Measurements from ENCODE around the gene TP53BP2.
"Not testable (repeated sequence)": the region's sequence is repeated elsewhere in the genome, so short reads cannot be mapped to it uniquely, and the experiment has no call there.

Gene TP53BP2

DNA sequence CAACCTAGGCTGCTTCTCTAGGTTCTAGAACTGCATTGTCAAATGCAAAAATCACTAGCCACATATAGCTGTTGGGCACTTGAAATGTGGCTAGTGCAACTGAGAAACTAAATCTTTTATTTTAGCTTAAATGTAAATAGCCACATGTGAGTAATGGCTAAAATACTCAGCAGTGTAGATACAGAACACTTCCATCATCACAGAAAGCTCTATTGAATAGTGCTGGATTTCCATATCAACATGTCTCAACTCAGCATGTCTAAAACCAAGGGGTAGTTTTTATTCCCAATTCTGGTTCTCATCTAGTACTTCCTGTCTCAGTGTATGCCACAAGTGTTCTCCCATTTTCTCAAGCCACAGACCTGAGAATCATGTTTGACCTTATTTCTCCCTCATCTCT is 7.5 kb upstream of the TP53BP2 start:
- DNase-seq (ENCODE audit: low read depth in 4 of 4, low spot score in 1 of 4): no peak

DNA sequence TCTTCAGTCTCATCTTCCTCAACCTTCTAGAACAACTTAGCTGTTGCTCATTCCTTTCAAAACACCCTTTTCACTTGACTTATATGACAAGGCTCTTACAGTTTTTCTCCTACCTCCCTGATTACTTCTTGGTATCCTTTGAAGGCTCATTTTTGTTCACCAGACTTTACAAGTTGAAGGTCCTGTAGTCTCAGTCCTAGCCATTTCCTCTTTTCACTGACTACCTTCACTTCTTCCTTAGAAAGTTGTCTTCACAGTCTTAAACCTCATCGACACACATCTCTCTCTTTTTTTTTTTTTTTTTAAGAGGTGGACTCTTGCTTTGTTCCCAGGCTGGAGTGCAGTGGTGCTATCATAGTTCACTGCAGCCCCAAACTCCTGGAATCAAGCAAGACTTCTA is 6.6 kb upstream of the TP53BP2 start:
- DNase-seq (ENCODE audit: low read depth in 4 of 4, low spot score in 1 of 4): no peak

DNA sequence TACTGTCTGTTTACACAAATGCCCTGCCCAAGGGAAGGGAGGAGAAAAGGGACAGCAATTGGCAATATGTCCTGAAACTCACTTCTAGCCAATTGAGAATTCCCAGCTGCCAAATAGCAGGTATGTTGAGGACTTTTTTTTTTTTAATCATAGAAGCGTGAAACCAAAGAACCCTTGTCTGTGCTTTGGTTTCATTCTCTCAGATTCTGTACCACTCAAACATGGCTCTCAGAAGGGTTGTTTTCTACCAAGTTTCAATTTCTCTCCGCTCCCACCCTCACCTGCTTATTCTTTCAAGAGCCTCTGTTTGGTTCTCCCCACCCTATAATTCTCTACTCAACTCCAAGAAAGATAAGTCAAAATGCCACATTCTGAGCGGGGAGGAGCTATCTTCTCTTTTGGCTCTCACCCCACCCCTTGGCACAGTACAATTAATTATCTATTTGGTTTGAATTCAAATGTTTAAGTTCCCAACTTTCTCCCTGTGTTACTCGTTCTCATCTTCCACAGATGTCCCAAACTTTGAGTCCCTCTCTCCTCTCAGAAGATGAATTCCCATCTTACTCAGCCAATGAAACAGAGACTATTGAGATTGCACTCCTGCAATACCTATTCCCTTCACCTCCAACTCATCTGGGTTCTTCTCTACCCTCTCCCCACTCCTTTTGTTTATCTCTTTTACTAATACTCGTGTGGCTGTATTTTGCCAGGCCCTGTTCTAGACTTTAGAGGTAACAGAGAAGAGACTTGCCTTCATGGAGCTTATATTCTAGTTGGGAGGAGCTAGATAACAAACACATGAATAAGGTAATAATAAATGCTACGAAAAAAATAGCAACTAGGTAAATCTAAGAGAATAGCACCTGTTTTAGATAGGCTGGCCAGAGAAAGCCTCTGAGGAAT is 3.9 kb upstream of the TP53BP2 start:
- DNase-seq (ENCODE audit: low read depth in 4 of 4, low spot score in 1 of 4): no peak

DNA sequence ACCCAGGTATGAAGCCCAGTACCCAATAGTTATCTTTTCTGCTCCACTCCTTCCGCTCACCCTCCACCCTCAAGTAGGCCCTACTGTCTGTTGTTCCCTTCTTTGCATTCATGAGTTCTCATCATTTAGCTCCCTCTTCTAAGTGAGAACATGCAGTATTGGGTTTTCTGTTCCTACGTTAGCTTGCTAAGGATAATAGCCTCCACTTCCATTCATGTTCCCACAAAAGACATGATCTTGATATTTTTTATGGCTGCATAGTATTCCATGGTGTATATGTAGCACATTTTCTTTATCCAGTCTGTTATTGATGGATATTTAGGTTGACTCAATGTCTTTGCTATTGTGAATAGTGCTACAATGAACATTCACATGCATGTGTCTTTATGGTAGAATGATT is 2.8 kb upstream of the TP53BP2 start:
- DNase-seq (ENCODE audit: low read depth in 4 of 4, low spot score in 1 of 4): no peak

DNA sequence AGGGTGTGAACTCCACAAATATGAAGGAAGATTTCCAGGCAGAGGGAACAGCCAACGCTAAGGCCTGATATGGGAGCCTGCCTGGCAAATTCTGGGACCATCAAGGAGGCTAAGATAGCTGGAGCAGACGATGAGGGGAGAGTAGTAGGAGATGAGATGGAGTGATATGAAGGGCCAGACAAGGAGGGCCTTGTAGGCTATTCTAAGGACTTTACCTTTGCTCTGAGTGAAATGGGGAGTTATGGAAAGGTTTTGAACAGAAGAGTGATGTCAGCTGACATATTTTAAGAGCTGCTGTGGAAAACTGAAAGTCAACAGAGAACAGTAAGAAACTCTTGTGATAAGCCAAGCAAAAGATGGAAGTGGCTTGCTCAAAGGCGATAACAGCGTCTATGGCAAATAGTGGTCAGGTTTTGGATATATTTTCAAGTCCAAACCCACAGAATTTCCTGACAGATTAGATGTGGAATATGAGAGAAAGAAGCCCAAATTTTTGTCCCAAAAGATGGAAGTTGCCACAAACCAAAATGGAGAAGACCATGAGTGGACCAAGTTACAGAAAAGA is 2.1 kb upstream of the TP53BP2 start:
- DNase-seq (ENCODE audit: low read depth in 4 of 4, low spot score in 1 of 4): no peak

DNA sequence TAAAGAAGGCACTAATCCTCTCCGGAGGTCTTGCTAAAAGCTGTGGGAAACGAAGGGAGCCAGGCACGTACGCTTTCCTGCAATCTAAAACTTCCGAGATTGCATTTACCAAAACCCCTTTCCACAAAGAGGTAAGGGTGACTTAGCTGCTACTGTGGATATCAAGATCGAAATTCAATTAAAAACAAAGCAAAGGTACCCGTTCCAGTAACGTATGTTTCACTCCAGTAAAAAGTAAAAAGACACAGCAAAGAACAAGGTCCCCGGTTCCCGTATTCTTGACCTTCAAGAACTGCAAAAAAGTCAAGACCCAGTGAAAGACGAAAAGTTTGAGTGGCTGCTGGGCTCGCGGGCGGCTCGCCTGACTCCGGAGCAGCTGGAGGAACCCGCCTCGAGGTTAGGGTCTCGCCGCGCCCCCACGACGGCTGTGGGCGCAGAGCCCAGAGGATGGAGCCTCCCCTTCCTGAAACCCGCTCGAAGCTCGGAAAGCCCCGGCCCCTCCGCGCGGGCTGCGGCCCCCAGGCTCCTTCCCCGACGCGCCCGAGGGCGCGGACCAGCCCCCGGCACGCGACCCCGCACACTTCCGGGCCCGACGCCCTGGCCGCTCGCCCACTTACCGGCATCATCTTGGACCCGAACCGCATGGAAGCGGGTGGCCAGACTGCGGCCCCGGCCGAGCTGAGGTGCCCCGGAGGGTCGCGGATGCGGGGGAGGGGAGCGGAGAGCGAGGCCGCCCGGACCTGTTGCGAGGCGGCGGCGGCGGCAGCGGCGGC is 524 bp downstream of the TP53BP2 start:
- DNase-seq (ENCODE audit: low read depth in 4 of 4, low spot score in 1 of 4): peak in 2 of 4 experiments; percentile 26 to 37

DNA sequence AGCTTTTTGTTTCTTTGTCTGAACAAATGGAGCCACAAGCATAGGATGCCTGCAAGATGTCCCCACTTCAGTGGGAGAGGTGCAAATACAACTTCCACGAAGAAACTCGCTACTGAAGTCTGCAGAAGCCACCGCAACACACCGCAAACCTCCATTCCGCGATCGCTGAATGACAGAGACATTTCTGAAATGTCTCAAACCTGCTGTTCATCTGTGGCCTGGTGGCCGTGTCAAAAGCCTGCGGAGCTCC is 1.0 kb downstream of the TP53BP2 start:
- DNase-seq (ENCODE audit: low read depth in 4 of 4, low spot score in 1 of 4): peak in 1 of 4 experiments; percentile 48

DNA sequence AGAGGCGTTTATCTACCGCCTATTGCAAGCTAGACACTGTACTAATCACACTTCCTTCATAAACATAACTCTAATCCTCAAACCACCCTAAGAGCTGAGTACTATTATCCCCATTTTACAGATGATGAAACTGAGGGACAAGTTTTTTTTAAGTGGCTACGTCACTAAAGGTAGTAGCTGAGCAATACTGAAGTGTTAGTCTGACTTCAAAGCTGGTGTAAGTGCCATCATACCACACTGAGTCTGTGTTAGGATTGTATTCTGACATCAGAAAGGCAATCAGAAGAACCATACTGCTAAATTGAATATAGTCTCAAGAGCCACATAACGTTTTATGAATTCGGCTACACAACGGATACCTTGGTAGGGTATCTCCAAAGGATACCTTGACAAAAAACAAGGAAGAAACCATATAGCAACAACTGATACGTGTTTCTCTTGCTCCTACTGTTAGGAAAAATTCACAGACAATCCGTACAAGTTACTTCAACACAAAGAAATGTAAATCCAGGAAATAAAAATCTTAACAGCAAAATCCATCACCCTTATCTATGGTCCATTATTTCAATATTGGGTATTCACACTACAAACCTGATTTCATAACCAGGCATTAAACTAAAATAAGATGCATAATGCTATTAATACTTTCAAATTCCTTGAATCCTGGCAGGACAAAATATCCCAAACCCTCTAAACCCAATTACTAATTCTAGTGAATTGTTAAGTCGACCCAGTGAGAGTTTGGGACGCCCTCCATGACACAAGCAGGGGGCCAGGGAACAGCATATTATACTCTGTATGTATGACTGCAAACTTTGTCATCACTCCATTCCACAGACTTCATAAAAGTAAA is 1.6 kb downstream of the TP53BP2 start:
- DNase-seq (ENCODE audit: low read depth in 4 of 4, low spot score in 1 of 4): no peak

DNA sequence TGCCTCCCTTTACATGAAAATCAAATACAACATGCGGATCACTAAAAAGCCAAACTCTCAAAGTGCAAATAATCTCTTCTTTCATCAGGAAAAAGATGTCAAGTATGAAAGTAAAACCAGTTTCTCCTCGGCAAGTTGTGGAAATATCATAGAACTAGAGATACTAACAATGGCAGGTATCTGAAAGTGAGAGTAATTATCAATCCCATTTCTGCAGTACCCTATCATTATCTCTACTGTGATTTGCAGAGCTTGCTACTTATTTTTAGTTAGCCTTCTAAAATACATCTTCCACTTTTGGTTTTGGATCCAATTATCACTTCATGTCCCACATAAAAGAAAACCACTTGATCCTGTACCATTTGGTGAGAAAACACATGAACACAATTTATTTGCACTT is 3.0 kb downstream of the TP53BP2 start:
- DNase-seq (ENCODE audit: low read depth in 4 of 4, low spot score in 1 of 4): no peak

DNA sequence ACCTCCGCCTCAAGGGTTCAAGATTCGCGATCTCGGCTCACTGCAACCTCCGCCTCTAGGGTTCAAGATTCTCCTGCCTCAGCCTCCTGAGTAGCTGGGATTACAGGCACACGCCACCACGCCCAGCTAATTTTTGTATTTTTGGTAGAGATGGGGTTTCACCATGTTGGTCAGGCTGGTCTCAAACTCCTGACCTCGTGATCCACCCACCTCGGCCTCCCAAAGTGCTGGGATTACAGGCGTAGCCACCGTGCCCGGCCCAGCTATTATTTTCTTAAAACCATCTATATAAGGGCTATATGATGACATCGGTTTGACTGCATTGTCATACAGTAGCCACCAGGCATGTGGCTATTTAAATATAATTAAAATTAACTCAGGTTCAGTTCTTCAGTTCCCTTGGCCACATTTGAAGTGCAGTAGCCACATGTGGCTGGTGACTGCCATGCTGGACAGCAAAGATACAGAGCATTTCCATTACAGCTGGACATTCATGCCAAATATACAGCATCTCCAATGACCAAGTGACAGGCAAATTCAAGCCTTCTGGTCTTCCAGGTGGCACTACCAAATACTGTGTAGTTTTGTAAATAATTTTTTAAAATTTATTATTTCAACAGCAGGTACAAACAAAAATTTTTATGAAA is 3.6 kb downstream of the TP53BP2 start:
- not testable (repeated sequence) for DNase-seq (ENCODE audit: low read depth in 4 of 4, low spot score in 1 of 4)

DNA sequence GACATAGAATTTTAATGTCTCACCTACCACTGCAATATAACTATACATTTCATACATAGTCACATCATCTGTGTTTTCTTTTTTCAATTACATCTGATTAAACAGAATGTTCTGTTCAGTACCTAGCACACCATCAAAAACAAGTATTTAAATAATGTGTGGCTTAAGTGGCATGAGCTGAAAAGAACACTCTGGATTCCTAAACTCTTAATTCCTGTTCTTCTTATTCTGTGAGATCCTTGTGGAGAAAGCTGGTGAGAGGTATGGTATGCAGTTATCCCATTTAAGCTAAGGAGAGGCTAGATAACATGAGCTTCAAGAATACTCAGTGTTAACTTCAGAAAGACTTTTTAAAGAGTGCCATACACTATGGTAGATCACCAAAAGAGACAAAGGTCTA is 5.5 kb downstream of the TP53BP2 start:
- no peak for DNase-seq (ENCODE audit: low read depth in 4 of 4, low spot score in 1 of 4)

DNA sequence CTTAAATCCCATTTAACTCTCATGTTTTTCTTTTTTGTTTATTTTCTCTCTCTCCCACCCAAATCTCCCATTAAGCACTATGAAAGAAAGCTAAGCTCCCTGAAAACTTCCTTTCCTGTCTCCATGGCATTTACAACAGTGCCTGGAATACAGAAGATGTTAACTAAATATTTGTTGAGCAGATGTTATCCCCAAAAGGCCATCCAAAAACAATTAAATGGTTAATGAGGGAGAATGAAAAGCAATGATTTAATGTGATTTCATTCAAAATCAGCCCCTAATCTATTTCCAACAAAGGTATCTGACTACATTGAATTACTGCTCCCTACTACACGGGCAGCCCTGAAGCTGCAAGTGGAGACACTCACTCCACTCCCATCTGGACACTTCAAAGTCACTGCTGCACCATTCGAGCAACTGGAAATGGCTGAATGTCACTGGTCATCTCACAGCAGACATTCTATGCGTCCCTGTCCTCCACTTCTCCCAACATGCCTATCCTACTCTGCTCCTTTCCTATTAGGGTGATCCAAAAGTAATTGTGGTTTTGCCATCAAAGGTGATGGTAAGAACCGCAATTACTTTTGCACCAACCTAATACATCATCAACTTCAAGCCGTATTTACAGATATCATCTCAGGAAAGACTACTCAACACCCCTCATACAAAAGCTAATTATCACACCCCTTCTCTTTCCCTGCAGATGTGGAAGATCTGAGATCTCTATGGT is 7.5 kb downstream of the TP53BP2 start:
- DNase-seq (ENCODE audit: low read depth in 4 of 4, low spot score in 1 of 4): no peak

DNA sequence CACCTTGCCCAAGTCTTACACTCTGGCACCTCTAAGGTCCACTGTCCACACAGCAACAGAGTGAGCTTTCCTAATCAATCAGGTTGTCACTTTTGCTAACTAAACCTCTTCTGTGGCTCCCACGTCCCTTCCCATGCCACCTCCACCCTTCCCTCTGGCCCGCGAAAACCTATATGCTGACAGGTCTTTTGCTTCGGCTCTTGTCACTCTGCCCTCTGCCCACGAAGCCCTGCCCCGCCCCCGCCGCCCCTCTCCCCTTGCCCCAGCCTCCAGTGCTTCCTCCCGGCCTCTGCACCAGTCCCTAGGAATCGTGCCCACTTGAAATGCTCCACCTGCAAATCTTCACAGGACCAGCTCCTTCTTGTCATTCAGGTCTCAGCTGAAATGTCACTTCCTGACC is 8.1 kb downstream of the TP53BP2 start:
- no peak for DNase-seq (ENCODE audit: low read depth in 4 of 4, low spot score in 1 of 4)

DNA sequence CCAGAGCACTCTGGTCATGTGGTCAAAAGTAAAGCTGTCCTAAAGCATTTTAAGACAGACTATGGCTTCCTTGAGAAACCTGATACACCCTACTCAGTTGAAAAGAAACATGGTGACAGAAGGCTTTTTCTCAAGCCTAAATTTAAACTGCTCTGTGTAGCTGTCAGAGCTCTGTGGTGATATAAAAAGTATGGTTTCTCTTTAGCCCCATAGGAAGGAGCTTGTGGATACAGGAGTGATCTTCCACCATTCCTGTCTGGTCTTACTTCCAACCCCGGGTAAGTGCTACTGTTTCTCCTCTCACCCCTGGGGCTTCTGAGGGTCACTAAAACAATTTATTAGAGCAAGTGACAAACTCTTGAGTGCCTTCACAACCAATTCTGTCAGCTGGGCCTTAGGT is 8.5 kb downstream of the TP53BP2 start:
- DNase-seq (ENCODE audit: low read depth in 4 of 4, low spot score in 1 of 4): no peak

DNA sequence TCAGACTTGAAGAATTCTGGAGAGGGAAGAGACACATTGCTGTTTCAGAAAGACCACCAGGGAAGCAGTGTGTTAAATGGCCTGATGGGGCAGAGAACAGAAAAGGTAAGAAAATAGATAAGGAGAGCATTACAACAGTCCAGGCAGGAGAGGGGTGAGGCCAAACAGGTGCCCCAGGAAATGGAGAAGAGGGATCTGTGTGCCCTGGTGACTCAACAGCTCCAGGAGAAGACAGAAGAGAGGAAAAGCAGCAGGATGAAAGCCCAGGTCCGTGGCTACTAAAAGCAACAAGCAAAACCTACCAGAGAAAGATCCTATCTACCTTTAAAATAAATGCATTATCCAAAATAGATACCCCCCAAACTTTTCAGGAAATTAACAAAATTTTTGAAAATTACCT is 9.2 kb downstream of the TP53BP2 start:
- DNase-seq (ENCODE audit: low read depth in 4 of 4, low spot score in 1 of 4): no peak

DNA sequence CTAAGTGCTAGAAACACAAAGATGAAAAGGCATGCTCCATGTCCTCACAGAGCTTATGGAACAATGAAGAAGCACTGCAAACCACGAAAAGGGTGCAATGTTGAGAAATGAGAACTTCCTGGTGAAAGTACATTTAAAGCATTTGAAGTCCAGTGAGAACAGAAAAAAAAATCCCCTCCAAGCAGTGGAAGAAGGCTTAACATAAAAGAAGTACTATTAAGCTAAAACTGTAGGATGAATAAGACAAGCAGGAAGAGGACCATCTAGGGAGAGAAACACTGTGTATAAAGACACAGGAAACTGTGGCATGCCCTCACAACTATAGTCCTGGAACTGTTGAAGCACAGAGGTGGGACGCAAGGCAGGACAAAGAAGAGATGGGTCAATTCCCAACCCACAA is 10.0 kb downstream of the TP53BP2 start:
- DNase-seq (ENCODE audit: low read depth in 4 of 4, low spot score in 1 of 4): no peak

DNA sequence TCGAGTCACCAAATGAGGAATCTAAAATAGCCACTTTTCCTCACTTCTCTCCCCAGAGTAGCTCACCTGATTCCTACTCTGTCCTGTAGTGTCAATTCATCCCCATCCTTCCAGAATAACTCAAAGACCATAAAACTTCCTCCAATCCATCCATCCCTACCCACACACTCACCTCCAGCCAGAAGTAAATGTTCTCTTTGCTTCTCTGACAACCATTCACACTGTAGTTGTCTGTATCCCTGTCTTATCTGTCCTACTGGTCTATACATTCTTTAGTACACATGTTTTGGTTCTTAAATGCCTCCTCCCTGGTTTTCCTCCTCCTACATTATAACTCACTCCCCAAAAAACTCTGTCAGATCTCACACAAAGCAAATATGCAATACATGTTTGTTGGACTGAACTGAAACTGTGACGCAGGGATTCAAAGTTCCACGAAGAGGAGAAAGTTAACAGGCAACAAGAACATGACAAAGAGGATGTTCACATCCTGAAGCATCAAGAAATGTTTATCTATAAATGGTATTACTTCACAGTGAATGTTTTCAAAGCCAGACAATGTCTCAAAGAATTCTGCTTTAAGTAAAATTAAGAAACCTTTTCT is 11.0 kb downstream of the TP53BP2 start:
- no peak for DNase-seq (ENCODE audit: low read depth in 4 of 4, low spot score in 1 of 4)

DNA sequence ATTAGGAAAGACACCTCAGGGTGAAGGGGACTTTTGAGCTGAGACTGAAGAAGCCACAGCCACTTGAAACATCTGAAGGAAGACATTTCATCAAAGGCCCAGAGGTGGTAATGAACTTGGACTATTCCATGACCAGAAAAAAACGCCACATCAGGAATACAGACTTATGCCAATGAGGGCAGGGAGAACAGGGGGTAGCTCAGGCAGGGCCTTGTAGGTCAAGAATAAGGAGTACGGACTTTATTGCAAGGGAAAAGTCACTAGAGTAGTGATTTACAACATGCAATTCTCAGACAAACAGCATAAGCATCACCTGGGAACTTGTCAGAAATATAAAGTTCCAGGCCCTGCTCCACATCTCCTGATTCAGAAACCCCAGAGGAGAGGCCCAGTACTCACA is 11.8 kb downstream of the TP53BP2 start:
- no peak for DNase-seq (ENCODE audit: low read depth in 4 of 4, low spot score in 1 of 4)

DNA sequence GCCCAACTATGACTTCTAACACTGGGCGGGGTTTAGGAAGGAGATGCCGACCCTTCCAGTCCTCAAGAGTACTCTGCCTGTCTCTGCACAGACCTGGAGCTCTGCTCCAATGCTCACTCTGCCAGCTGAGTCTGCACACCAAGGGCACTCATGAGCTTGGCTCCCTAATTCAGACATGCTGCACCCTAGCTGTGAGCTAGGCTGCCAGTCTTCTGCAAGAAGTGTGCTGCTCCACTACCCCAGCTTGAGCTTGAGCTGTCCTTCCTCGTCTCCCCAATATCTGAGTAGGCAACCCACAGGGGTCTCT is 13.2 kb downstream of the TP53BP2 start:
- DNase-seq (ENCODE audit: low read depth in 4 of 4, low spot score in 1 of 4): no peak

Data from stimulated activated CD4-positive, alpha-beta T cell treated with anti-CD3 and anti-CD28 coated beads, Interleukin-1b, Interleukin-23, amount 100 ng/mL, for 24 hours (primary cell).